NCI-H2029 (cell line): ENCODE results near the gene LGALS4.
"Not testable (repeated sequence)": the region's sequence is repeated elsewhere in the genome, so short reads cannot be mapped to it uniquely, and the experiment has no call there.

ENCODE experiments used
- DNase-seq: peaks from one replicate; lab custom pipeline; 2025; lab: John Stamatoyannopoulos, UW

Gene LGALS4, protein sequence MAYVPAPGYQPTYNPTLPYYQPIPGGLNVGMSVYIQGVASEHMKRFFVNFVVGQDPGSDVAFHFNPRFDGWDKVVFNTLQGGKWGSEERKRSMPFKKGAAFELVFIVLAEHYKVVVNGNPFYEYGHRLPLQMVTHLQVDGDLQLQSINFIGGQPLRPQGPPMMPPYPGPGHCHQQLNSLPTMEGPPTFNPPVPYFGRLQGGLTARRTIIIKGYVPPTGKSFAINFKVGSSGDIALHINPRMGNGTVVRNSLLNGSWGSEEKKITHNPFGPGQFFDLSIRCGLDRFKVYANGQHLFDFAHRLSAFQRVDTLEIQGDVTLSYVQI

DNA sequence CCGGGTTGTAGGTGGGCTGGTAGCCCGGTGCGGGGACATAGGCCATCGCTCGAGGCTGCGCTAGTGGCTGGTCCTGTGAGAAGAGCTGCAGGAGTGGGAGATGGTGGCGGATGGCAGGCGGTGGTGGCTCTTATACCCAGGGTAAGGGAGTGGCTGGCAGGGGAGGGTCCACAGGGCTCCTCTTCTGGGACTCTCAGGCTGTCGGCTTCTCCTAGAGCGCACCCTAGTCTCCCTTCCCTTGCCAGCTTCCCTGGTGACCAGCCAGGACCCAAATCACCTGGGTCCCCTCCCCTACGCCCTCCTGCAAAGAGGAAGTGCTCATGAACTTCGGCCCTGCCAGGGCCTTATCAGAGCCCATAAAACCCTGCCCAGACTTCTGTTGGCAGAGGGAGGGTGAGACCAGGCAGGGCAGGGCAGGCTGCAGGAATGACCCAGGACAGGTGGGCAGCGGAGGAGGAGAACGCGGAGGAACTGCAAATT lies at the start of gene LGALS4:
TSS of gene LGALS4 (minus strand) at position 105 of the 480 bp plus-strand sequence. CDS start at position 46, 59 bp downstream.
- DNase-seq, result no peak

DNA sequence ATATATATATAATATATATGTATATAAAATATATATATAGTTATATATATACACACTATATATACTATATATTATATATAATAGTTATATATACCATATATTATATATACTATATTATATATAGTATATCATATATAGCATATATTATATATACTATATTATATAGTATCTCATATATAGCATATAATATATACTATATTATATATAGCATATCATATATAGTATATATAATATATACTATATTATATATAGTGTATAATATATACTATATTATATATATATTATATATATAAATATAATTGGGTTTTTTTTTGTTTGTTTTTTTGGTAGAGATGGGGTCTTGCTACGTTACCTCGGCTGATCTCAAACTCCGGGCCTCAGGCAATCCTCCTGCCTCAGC lies 48.6 kb upstream of the LGALS4 start:
- DNase-seq, result no peak

DNA sequence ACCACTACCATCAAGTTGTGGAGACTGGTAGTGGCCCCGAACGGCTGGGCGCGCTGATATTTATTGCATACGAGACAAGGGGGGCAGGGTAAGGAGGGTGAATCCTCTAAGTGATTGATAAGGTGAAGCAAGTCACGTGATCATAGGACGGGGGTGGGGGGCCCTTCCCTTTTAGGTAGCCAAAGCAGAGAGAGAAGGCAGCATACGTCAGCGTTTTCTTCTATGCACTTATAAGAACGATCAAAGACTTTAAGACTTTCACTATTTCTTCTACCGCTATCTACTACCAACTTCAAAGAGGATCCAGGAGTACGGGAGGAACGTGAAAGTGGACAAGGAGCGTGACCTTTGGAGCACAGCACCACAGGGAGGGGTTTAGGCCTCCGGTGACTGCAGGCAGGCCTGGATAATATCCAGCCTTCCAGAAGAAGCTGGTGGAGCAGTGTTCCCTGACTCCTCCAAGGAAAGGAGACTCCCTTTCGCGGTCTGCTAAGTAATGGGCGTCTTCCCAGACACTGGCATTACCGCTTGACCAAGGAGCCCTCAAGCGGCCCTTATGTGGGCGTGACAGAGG lies 47.0 kb upstream of the LGALS4 start:
- DNase-seq, result not testable (repeated sequence)

DNA sequence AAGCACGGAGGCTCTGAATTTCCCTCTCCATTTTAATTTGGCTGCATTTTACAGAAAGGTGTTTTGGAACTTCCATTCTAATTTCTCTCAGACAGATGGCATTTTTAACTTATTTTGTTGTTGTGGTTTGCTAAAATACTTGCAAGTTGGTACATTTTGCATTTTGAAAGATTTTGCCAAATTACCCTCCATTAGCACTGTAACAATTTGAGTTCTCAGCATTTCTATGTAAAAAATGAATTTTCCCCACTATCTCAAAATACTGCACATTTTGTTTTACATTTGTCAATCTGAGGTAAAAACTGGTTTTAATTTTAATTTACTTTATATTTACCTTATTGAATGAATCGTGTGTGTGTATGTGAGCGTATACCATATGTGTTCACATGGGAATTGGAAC lies 44.1 kb upstream of the LGALS4 start:
- DNase-seq, result no peak

DNA sequence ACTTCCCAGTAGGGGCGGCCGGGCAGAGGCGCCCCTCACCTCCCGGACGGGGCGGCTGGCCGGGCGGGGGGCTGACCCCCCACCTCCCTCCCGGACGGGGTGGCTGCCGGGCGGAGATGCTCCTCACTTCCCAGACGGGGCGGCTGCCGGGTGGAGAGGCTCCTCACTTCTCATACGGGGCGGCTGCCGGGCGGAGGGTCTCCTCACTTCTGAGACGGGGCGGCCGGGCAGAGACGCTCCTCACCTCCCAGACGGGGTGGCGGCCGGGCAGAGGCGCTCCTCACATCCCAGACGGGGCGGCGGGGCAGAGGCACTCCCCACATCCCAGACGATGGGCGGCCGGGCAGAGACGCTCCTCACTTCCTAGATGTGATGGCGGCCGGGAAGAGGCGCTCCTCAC lies 43.0 kb upstream of the LGALS4 start:
- not testable (repeated sequence) for DNase-seq

DNA sequence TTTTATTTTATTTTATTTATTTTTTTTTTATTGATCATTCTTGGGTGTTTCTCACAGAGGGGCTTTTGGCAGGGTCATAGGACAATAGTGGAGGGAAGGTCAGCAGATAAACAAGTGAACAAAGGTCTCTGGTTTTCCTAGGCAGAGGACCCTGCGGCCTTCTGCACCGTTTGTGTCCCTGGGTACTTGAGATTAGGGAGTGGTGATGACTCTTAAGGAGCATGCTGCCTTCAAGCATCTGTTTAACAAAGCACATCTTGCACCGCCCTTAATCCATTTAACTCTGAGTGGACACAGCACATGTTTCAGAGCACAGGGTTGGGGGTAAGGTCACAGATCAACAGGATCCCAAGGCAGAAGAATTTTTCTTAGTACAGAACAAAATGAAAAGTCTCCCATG lies 42.2 kb upstream of the LGALS4 start:
- not testable (repeated sequence) for DNase-seq

DNA sequence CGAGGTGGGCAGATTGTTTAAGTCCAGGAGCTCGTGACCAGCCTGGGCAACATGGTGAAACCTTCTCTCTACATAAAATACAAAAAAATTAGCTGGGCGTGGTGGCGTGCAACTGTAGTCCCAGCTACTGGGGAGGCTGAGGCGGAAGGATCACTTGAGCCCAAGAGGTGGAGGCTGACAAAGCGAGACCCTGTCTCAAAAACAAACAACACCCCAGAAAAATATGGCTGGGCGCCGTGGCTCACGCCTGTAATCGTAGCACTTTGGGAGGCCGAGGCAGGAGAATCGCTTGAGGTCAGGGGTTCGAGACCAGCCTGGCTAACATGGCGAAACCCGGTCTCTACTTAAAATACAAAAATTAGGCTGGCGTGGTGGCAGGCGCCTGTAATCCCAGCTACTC lies 40.5 kb upstream of the LGALS4 start:
- no peak for DNase-seq

DNA sequence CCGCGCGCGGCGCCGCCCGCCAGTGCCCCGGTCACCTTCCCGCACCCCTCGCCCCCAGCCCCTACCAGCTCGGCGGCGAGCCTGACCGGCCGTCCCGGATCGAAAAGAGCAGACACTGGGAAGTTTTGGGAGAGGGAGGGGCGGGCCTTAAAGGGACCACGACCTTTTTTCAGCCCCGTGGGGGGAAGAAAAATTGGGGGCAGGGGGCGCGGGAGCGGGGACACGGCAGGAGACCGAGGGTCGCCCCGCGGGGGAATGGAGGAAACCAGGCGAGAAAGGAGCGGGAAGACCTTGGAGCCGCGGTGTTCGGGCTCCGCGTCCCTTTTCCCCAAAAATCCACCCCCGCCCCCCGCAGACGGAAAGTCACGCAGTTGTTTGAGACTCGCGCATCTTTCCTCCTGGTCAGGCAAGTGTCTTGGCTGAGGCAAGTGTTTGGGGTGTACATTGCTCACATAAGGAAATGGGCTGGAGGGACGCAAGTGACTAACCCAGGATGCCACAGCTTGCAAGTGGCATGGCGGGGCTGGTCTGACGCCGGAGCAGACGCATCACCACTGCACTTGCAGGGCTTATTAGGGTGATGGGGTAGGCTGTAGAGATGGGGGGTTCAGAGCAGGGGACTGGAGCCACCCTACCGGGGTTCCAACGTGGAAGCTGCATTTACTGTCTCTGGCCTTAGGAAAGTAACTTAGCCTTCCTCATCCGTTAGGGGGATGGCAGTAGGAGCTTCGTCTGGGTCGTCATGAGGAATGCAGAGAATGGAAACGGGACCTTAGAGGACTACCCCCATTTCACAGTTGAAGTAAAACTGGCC lies 39.7 kb upstream of the LGALS4 start:
- DNase-seq, result no peak

DNA sequence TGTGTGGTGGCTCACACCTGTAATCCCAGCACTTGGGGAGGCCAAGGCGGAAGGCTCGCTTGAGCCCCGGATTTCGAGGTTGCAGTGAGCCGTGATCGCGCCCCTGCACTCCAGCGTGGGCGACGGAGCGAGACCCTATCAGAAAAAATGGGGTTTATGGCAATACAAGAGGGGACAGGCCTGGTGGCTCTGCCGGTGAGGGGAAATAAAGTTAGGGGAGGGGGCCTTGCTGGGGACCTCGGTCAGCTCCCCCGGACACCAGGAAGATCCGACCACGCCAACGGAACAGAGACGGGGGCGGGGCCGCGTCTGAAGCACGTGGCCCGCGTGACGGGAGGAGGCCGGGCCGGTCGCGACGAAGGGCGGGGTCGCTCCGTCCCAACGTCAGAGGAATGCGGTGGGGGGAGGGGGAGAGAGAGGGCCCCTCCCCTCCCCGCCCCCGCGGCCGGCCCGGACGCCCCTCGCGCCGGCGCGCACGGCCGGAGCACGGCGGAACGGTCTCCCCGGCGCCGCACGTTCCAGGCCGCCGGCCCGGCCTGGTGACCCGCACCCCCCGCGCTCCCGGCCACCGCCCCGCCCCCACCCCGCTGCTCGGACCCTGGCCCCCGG lies 39.0 kb upstream of the LGALS4 start:
- peak; percentile 88 for DNase-seq

DNA sequence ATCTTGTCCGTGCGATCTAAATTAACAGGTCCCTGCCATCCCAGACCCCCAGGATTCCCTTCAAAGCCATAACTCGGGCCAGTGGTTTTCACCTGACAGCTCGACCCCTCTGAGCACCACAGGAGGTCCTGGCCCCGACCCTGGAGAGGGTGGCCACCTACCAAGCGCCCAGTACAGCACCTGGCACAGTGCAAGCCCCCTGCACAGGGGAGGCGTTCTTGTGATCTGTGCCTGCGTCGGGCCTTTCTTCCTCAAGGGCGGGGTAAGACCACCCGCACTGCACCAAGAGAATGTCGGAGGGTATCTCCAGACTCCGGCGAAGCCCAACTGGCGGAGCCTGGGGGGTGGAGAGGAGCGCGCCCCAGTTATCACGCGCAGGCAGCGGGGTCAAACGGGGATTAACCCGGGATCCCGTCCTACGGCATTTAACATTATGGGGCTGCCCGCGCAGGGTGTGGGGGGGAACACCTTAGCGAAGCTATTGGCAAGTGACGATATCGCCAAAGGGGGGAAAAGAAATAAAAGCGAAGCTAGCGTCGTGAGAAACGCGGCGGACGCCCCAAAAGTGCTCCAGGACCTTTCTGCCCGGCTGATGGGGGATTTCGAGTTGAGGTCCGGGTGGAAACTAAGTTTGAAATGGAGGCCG lies 38.4 kb upstream of the LGALS4 start:
- no peak for DNase-seq

DNA sequence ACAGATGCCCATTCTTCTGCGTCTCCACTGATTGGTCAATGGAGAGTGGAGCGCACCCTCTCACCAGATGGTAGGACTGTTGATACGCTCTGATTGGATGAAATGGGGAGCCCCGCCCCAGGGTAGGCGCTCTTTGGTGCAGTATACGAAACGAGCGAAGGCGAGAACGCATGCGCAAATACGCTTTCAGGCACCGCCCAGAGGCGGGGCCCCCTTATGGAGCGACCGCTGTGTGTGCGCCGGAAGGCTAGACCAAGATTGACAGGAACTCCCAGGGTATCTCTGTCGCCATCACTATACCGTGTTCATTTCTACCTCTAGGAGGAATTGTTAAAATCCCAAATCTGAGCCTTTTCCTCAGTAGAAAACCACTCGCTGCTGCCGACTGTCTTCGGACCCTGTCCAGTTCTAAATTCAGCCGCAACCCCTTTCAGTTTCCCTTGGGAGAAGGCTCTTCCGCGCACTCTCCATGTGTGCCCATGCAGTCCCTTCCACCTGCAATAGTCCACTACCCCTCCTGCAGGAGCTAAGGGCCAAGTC lies 37.8 kb upstream of the LGALS4 start:
- DNase-seq, result peak; percentile 69

DNA sequence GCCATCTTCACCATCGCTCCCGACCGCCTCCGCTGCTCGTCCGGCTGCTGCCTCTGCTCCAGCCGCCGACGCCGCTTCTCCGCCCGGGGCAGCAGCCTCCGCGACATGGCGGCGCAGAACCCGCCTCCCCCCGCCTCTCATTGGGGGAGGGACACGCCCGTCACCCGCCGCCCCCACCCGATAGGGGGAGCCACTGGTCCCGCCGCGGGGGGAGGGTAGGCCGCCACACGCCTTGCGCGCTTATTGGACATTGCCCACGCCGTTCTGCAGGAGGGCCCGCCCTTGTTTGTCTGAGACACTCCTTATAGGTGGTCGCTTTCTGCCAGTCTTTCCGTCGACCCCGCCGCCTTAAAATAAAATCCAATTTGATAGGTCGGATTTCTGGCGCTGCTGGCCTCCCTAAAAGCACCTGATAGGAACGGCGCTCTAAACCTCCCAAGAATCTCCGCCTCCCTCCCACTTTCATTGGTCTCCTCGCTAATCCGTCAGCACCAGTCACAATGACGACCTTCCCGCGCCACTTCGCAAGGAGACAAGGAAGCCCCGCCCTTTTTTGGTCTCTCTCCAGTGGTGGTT lies 37.2 kb upstream of the LGALS4 start, which contains the start of gene HNRNPL:
TSS of gene HNRNPL (minus strand) at position 127 of the 576 bp plus-strand sequence. CDS start at position 107, 20 bp downstream.
- peak; percentile 100 for DNase-seq

DNA sequence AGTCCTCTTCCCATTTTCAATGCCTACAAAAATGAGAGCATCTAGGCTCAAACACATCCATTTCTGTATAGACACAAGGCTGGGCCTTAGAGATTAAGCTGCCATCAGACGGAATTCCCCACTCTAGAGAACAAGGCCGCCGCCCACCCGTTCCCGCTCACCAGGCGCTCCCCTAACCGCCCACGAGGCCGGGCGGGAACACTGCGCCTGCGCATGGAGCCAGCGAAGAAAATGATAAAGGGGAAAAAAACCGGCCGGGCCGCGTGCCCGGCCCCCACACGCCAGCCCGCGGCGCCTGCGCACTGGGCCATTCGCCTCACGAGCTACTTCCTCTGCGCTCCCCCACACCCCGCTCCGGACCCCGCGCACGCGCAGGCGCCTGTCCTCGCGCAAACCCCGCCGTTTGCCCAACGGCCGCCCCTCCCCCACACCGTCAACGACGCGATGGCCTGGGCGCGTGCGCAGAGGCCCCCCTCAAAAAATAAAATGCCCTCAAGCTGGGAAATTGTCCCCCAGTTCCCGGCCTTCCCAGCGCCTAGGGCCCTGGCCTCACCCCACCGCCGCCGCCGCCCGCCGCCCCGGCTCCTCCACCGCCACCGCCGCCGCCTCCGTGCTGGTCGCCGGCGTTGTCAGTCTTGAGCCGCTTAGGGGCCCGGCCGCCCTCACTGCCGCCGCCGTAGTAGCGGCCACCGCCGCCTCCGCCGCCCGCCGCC lies 36.6 kb upstream of the LGALS4 start:
- peak; percentile 95 for DNase-seq

DNA sequence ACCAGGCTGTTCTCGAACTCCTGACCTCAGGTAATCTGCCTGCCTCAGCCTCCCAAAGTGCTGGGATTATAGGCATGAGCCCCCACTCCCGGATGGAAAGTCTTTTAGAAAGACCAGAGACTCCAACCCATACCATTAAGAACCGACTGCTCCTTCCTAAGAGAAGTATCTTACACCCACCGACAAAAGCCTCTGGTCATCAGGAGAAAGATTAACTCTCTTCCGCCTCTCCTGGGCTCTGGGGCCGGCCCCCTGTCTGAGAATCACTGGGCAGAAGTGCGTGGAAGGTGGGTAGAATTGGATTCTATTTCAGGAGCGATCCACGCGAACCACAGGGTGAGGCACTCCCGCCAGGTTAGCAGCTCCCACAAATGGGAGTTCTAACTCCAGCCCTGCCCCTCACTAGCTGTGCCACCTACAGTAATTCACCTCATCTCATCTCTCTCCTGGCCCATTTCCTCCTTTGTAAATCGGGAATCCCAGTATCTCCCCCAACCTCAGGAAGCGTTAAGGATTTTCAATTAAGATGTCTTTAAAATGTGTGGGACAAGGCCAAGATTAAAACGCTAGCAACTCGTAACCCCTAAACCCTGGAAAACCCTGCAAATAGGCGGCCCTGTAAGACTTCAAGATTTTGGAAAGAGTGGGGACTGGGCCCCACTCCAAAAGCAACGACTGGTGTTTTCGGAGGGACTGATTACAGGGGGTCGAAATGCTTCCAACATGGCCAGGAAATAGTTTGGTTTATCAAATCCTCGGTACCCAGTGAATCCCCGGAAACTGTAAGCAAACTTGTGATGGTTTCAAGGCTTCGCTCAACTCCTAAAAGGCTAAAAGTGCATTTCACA lies 35.8 kb upstream of the LGALS4 start:
- no peak for DNase-seq

DNA sequence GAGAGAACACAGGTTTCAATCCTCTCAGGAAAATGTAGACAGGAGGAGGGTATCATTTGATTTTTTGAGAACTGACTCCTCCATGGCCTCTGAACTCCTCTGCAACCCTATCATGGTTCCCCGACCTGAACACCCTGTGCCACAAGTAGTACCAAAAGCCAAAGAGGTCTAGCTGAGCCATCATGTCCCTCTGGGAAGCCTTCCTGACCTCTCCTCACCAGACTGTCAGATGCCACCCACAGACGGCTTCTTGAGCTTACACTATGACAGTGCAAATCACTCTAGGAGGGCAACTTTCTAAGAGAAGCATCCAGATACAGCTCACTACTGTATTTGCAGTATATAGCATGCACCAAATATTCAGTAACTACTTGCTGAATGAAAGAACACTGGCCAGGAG lies 33.4 kb upstream of the LGALS4 start:
- no peak for DNase-seq

DNA sequence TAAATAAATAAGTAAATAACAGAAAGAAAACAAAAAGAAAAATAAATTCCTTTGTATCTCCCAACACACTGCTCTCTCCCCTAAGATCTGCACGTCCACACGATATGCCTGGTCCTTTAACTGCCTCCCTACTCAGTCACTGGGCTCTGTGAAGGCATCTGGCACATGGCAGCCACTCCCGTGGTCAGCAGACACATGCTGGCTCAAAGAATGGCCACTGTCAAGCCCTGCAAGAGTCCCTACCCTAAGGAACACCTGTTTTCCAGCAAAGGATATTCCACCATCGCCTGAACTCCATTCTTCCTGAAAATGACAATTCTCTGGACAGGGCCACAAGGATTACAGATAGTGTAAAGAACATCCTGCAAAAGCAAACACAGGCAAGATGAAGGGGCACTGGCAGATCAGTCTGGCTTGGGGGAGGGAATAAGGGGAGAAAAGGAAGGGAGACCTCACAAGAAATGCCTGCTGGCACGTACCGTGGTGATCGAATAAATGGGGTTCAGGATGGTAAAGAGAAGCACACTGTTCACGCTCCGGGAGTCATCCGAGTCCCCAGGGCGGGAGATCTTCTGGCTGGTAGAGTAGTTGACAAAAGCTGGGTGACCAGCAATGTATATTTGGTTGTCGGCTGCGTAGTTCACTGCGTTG lies 32.8 kb upstream of the LGALS4 start:
- no peak for DNase-seq

DNA sequence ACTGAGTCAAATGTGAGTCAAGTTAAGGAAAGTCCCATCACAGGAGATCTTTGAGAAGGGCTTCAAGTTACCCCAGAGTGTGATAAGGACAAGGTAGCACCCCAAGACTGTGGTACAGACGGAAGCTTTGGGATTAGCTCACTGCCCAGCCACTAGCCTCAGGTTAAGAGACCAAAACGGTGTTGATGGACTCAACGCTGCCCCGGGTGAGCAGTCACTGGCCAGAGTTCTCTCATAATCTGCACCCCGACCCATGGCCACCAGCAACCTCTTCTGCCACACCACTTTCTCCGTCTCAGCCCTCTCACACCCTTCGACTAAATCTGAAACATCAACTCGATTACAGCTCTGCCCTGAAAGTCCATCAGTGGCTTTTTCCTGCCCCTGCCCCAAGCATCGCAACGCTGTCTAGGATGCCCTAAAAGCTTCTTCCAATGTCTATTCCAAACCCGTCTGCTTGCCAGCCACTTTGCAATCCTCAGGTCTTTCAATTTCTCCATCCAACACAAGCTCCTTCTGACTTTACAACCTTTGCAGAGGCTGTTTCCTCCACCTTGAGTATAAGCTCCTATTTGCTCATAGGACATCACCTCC lies 31.4 kb upstream of the LGALS4 start:
- DNase-seq, result no peak

DNA sequence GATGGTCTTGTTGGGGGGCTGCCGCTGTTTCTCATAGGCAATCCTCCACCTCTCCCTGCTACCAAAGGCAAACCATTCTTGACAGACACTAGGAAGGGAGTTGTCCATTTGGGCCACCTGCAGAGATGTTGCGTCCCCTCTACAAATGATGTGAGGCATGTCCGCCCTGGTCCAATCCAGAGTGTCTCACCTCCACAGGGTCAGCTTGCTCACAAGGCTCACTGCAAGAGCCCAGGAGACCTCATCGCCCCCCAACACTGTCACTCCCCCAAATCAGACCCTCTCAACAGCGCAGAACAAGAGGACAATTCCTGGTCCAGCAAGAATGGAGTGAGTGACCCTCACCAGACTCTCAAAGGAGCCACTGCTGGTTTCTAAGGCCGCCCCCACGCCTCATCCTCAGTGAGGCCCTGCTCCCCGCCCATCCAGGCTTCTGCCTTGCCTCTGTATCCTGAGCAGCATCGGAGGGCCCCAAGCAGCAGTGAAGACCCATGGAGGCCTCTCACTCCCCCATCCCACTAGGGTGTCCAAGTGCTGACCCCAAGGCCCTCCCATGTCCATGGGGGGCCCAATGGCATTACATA lies 30.5 kb upstream of the LGALS4 start:
- no peak for DNase-seq
